BE2C (cell line): ENCODE measurements around the gene THEM5.
"Not testable (repeated sequence)": the region's sequence is repeated elsewhere in the genome, so short reads cannot be mapped to it uniquely, and the experiment has no call there.

Experiments used
- DNase-seq: peaks from one replicate; pipeline ENCODE4 v3.0.0-alpha.2; 2020
- H3K27me3 ChIP-seq: fragments of 250-450 bp; sonication (Bioruptor Pico); 2 replicates; pipeline ENCODE4 v1.5.1; 2020; ENCODE audit warnings: mild to moderate bottlenecking
- H3K36me3 ChIP-seq: fragments of 250-450 bp; sonication (Bioruptor Pico); 2 replicates; pipeline ENCODE4 v1.5.1; 2020; ENCODE audit warnings: mild to moderate bottlenecking
- H3K4me1 ChIP-seq: fragments of 250-450 bp; sonication (Bioruptor Pico); 2 replicates; pipeline ENCODE4 v1.5.1; 2020
- H3K4me3 ChIP-seq: 2 replicates; pipeline ENCODE4 v1.5.1; 2011; ENCODE audit warnings: low read depth, low read length
- H3K9me3 ChIP-seq: fragments of 250-450 bp; sonication (Bioruptor Pico); 2 replicates; pipeline ENCODE4 v1.5.1; 2020
- CTCF ChIP-seq: IDR thresholded peaks from 2 replicates; pipeline ENCODE4 v1.5.1; 2012; ENCODE audit warnings: mild to moderate bottlenecking, low read depth, low read length

THEM5 gene

GRCh38 chr1:151892190-151892589 lies 38.7 kb upstream of the THEM5 start:
- no peak for TF ChIP-seq CTCF
- H3K4me3 ChIP-seq = no peak overlapping the region
- no peak for DNase-seq
- H3K36me3 ChIP-seq = peaks cover 21% of the 10 kb centered on the region
- H3K9me3 ChIP-seq = no peaks in the 10 kb centered on the region; the same call in 1 of the 2 replicates
- H3K27me3 ChIP-seq = no peaks in the 10 kb centered on the region
- H3K4me1 ChIP-seq = no peaks in the 10 kb centered on the region

- TF ChIP-seq CTCF = no peak
- no peak for DNase-seq
- Histone ChIP-seq H3K27me3 (no peaks in the 10 kb centered on the region), H3K36me3 (peaks cover 21% of the 10 kb centered on the region), H3K4me1 (no peaks in the 10 kb centered on the region), H3K4me3 (no peak overlapping the region), H3K9me3 (no peaks in the 10 kb centered on the region; the same call in 1 of the 2 replicates)
Observed at GRCh38 chr1:151891512-151891911, 38.0 kb upstream of the THEM5 start.

DNA sequence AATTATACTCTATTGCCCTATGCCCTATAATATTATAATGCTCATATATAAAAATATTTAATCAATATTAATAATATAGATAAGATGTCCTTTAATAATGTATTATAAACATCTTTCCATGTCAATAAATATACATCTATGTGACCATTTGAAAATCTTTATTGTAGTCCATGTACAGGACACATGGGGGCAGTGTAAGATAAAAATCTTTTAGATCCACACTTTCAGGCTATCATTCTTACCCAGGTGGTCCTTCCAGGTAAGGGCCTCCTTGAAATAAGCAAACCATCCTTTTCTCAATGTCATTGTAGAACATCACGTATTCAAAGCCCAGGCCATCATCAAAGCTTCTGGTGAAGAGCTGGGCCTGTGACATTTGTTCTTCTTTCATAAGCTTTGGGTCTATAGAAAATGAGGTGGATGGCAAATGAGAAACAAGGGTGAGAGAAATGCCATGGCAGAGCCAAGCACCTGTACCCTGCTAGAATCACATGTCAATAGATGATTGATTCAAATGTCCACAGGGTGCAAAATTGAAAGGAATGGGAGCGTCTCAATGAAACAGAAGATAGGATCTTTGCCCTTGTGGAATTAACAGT lies 35.6 kb upstream of the THEM5 start:
- Histone ChIP-seq H3K9me3 (no peaks in the 10 kb centered on the region; the same call in 1 of the 2 replicates), H3K4me3 (no peak overlapping the region), H3K4me1 (no peaks in the 10 kb centered on the region), H3K36me3 (peaks cover 21% of the 10 kb centered on the region), H3K27me3 (no peaks in the 10 kb centered on the region)
- peak; percentile 38 for TF ChIP-seq CTCF
- no peak for DNase-seq

- no peaks in the 10 kb centered on the region; the same call in 1 of the 2 replicates for H3K9me3 ChIP-seq
- H3K36me3 ChIP-seq = peaks cover 11% of the 10 kb centered on the region; the same call in 1 of the 2 replicates
- no peak overlapping the region for H3K4me3 ChIP-seq
- no peak for DNase-seq
- TF ChIP-seq CTCF = no peak
- H3K4me1 ChIP-seq = no peaks in the 10 kb centered on the region
- no peaks in the 10 kb centered on the region for H3K27me3 ChIP-seq
Observed at GRCh38 chr1:151887028-151887427, 33.5 kb upstream of the THEM5 start.

- Histone ChIP-seq H3K36me3 (peaks cover 11% of the 10 kb centered on the region; the same call in 1 of the 2 replicates), H3K9me3 (no peaks in the 10 kb centered on the region; the same call in 1 of the 2 replicates), H3K27me3 (no peaks in the 10 kb centered on the region), H3K4me1 (no peaks in the 10 kb centered on the region), H3K4me3 (no peak overlapping the region)
- DNase-seq = no peak
- TF ChIP-seq CTCF = no peak
Observed at GRCh38 chr1:151885479-151885878, 32.0 kb upstream of the THEM5 start.

- not testable (repeated sequence) for H3K4me1 ChIP-seq, DNase-seq, H3K9me3 ChIP-seq, H3K27me3 ChIP-seq, H3K4me3 ChIP-seq
- H3K36me3 ChIP-seq = peaks cover 11% of the 10 kb centered on the region; the same call in 1 of the 2 replicates
Observed at GRCh38 chr1:151884879-151885278, 31.4 kb upstream of the THEM5 start.

DNA sequence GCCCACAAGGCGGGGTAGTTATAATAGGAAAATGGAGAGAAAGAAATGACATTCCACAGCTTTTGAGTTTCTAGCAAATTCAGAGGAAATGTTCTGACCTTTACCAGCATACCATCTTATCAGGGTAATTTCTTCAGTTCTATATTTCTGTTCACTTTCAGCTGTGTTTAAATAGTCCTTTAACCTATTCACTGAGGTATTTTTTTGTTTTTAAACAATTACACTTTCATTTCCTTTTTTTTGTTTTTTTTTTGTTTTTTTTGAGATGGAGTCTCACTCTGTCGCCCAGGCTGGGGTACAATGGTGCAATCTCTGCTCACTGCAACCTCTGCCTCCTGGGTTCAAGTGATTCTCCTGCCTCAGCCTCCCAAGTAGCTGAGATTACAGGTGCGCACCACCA lies 30.9 kb upstream of the THEM5 start:
- not testable (repeated sequence) for H3K27me3 ChIP-seq, H3K4me3 ChIP-seq, H3K9me3 ChIP-seq, H3K4me1 ChIP-seq, DNase-seq
- H3K36me3 ChIP-seq = peaks cover 11% of the 10 kb centered on the region; the same call in 1 of the 2 replicates

DNA sequence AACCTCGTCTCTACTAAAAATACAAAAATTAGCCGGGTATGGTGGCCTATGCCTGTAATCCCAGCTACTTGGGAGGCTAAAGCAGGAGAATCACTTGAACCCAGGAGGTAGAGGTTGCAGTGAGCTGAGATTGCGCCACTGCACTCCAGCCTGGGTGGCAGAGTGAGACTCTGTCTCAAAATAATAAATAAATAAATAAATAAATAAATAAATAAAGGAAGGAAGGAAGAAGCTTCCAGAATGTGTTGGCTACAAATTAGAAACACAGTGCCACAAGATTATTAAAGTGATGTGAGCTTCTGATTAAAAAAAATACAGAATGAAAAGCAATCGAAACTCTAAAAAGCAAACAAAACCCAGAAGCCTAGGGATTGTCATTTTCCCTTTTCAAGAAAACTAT lies 30.4 kb upstream of the THEM5 start:
- not testable (repeated sequence) for H3K27me3 ChIP-seq, H3K9me3 ChIP-seq, H3K36me3 ChIP-seq, H3K4me1 ChIP-seq, DNase-seq, H3K4me3 ChIP-seq

DNA sequence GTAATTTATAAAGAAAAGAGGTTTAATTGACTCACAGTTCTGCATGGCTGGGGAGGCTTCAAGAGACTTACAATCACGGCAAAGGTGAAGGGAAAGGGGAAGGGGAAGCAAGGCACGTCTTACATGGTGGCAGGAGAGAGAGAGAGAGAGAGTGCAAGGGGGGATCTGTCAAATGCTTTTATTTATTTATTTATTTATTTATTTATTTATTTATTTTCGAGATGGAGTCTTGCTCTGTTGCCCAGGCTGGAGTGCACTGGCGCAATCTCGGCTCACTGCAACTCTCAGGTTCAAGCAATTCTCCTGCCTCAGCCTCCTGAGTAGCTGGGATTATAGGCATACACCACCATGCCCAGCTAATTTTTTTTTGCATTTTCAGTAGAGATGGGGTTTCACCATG lies 29.4 kb upstream of the THEM5 start:
- not testable (repeated sequence) for H3K4me1 ChIP-seq, DNase-seq, H3K27me3 ChIP-seq, H3K9me3 ChIP-seq, H3K4me3 ChIP-seq, H3K36me3 ChIP-seq
